HepG2 (cell line): ENCODE measurements around the gene GEMIN4. TPM values are rescaled to one million over a fixed set of nuclear protein-coding genes. Genes with fewer than 3 reads are reported as not detected.
A peak's percentile ranks its signal among the peaks of the same experiment; 100 is the strongest.

Experiments
- HOXA9 ChIP-seq: sonication (generic); formaldehyde crosslinking; IDR thresholded peaks from 2 replicates; pipeline ENCODE4 v1.8.1; 2022; ENCODE audit warnings: missing genetic modification reagents, mild to moderate bottlenecking, moderate library complexity, borderline replicate concordance
- KDM1A ChIP-seq: IDR thresholded peaks from 2 replicates; pipeline ENCODE4 v1.6.1; 2016; ENCODE audit warnings: missing compliant biosample characterization
- KDM4B ChIP-seq: sonication (generic); formaldehyde crosslinking; IDR thresholded peaks from 2 replicates; pipeline ENCODE4 v1.4.0; 2020; ENCODE audit warnings: missing genetic modification reagents
- MLXIP ChIP-seq: sonication (generic); formaldehyde crosslinking; IDR thresholded peaks from 2 replicates; pipeline ENCODE4 v1.9.0; 2021; ENCODE audit warnings: missing genetic modification reagents, borderline replicate concordance
- SALL2 ChIP-seq: sonication (generic); formaldehyde crosslinking; IDR thresholded peaks from 2 replicates; pipeline ENCODE4 v1.8.1; 2023; ENCODE audit warnings: mild to moderate bottlenecking, missing genetic modification reagents, inconsistent platforms
- SMAD3 ChIP-seq: sonication (generic); formaldehyde crosslinking; IDR thresholded peaks from 2 replicates; pipeline ENCODE4 v1.4.0; 2020; ENCODE audit warnings: missing genetic modification reagents
- ZBTB39 ChIP-seq: sonication (generic); formaldehyde crosslinking; IDR thresholded peaks from 2 replicates; pipeline ENCODE4 v1.5.0; 2020; ENCODE audit warnings: missing genetic modification reagents
- ZNF407 ChIP-seq: sonication (generic); formaldehyde crosslinking; IDR thresholded peaks from one replicate; pipeline ENCODE4 v1.5.1; 2020; ENCODE audit warnings: mild to moderate bottlenecking, missing genetic modification reagents; ENCODE audit errors: not compliant biosample characterization
- polyA plus RNA-seq, 8 experiments: library from polyadenylated mRNA; depleted of rRNA in 3 of 8; stranded (reverse) in 7 of 8; unstranded in 1 of 8; fragments of >200 nt; fragmentation: Illumina TruSeq in 4 of 8; extraction: Trizol in 4 of 8; gene quantifications; 2 replicates each; pipeline versions ENCODE4 v1.2.1 to v1.2.3, GENCODE V29; 2011 to 2016; ENCODE audit warnings: low read depth in 4 of 8, missing spikeins in 1 of 8, mixed read lengths in 1 of 8; ENCODE audit not compliant: insufficient read depth in 1 of 8
- total RNA-seq, 5 experiments: library from RNA; depleted of rRNA; stranded (reverse); fragments of >200 nt; fragmentation: Illumina TruSeq; extraction: Trizol; gene quantifications; 2 replicates each; pipeline ENCODE4 v1.2.3, GENCODE V29; 2016; ENCODE audit warnings: low read depth in 1 of 5
- TF ChIP-seq, protein P1 (sequence below): sonication (generic); formaldehyde crosslinking; IDR thresholded peaks from 2 replicates; pipeline ENCODE4 v1.5.0; 2020; ENCODE audit warnings: mild to moderate bottlenecking, missing genetic modification reagents, borderline replicate concordance

The GEMIN4 gene
- total and polyA plus RNA-seq, 2 of the 13 experiments (the other 11 are each of a cell fraction or from before 2014, with no cell fraction given) = 10.8 to 22.7 TPM

DNA sequence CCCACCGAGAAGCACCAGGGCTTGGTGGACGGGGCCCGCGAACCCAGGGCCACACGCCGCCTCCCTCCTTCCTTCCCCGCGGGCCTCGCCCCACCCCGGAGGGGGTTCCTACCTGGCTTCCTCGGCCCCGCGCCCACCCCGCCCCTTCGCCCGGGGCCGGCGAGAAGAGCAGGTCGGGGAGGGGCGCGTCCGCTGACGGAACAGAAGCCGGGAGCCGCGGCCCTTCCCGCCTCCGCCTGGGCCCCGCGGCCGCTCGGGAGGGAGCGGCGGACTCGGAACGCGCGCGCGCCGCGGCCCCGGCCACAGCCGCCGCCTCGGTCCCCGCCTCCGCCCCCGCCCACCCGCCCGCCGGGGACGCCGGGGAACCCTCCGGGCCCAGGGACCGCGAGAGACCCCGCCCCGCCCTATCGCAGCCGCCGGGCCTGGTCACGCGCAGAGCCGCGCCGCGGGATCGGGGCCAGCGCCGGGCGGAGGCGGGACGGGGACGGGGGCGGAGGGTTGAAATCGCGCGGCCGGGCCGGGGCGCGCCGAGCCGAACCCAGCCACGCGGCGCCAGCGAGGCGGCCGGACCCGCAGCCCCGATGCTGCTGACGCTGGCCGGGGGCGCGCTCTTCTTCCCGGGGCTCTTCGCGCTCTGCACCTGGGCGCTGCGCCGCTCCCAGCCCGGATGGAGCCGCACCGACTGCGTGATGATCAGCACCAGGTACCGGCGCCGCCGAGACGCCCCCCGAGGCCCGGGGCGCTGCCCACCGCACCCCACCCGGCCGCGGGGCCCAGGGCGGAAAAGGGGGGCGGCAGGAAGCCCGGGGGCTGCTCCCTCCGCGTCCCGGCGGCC, 19.8 kb downstream of the GEMIN4 start, which contains the start of gene TLCD3A (continued):
- TF ChIP-seq ZNF407 (CRISPR knock-in tag) = no peak
- no peak for TF ChIP-seq ZBTB39 (CRISPR knock-in tag)
- TF ChIP-seq MLXIP (CRISPR knock-in tag) = 0 out of 2 replicates have a peak, but pooled peaks have one; percentile 0
- 0 out of 2 replicates have a peak, but pooled peaks have one; percentile 45 for TF ChIP-seq SALL2 (CRISPR knock-in tag)
- no peak for TF ChIP-seq KDM4B
- TF ChIP-seq HOXA9 (CRISPR knock-in tag) = no peak
- TF ChIP-seq SMAD3 (CRISPR knock-in tag) = no peak
- TF ChIP-seq, protein P1, sequence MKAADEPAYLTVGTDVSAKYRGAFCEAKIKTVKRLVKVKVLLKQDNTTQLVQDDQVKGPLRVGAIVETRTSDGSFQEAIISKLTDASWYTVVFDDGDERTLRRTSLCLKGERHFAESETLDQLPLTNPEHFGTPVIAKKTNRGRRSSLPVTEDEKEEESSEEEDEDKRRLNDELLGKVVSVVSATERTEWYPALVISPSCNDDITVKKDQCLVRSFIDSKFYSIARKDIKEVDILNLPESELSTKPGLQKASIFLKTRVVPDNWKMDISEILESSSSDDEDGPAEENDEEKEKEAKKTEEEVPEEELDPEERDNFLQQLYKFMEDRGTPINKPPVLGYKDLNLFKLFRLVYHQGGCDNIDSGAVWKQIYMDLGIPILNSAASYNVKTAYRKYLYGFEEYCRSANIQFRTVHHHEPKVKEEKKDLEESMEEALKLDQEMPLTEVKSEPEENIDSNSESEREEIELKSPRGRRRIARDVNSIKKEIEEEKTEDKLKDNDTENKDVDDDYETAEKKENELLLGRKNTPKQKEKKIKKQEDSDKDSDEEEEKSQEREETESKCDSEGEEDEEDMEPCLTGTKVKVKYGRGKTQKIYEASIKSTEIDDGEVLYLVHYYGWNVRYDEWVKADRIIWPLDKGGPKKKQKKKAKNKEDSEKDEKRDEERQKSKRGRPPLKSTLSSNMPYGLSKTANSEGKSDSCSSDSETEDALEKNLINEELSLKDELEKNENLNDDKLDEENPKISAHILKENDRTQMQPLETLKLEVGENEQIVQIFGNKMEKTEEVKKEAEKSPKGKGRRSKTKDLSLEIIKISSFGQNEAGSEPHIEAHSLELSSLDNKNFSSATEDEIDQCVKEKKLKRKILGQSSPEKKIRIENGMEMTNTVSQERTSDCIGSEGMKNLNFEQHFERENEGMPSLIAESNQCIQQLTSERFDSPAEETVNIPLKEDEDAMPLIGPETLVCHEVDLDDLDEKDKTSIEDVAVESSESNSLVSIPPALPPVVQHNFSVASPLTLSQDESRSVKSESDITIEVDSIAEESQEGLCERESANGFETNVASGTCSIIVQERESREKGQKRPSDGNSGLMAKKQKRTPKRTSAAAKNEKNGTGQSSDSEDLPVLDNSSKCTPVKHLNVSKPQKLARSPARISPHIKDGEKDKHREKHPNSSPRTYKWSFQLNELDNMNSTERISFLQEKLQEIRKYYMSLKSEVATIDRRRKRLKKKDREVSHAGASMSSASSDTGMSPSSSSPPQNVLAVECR (CRISPR knock-in tag) = peak; percentile 58; the same call in 1 of the 2 replicates
- TF ChIP-seq KDM1A (CRISPR knock-in tag) = no peak
